Activated CD8-positive, alpha-beta T cell treated with anti-CD3 and anti-CD28 coated beads for 36 hours (primary cell): ENCODE measurements around the gene GNAI3. TPM values are rescaled to one million over a fixed set of nuclear protein-coding genes. Genes with fewer than 3 reads are reported as not detected.

Experiments used
- ATAC-seq: fragments of 200-7000 bp; cut with Tn5 transposase; one replicate; pipeline ENCODE4 v1.10.0; 2021; ENCODE audit warnings: mild to moderate bottlenecking, moderate library complexity
- CTCF ChIA-PET: fragments of 350-600 bp; sonication (Branson Sonifier 250); formaldehyde crosslinking; loops from one replicate; lab custom pipeline; 2021; ENCODE audit warnings: antibody characterized with exemption; lab: Charles Lee
- POLR2A ChIA-PET: fragments of 350-600 bp; sonication (Branson Sonifier 250); formaldehyde crosslinking; loops from one replicate; lab custom pipeline; 2021; ENCODE audit warnings: antibody characterized with exemption; lab: Charles Lee
- DNase-seq: peaks from one replicate; pipeline ENCODE4 v3.0.0-alpha.2; 2020
- H3K27ac Mint-ChIP-seq: one replicate; pipeline ENCODE4 v1.8.0; 2021; ENCODE audit warnings: mild to moderate bottlenecking, mixed read lengths
- H3K27me3 Mint-ChIP-seq: one replicate; pipeline ENCODE4 v1.8.0; 2021; ENCODE audit warnings: mixed read lengths
- H3K36me3 Mint-ChIP-seq: one replicate; pipeline ENCODE4 v1.8.0; 2021; ENCODE audit warnings: low read depth, mixed read lengths
- H3K4me1 Mint-ChIP-seq: one replicate; pipeline ENCODE4 v1.8.0; 2021; ENCODE audit warnings: low read depth, mixed read lengths
- H3K4me3 Mint-ChIP-seq: one replicate; pipeline ENCODE4 v1.8.0; 2021; ENCODE audit warnings: mild to moderate bottlenecking, moderate library complexity, mixed read lengths
- H3K9me3 Mint-ChIP-seq: one replicate; pipeline ENCODE4 v1.8.0; 2021; ENCODE audit warnings: mixed read lengths
- CTCF ChIP-seq: fragments of 200-600 bp; IDR thresholded peaks from one replicate; pipeline ENCODE4 v1.8.0; 2022; ENCODE audit warnings: antibody characterized with exemption, mild to moderate bottlenecking
- intact Hi-C: fragments of 100-400 bp; cut with micrococcal nuclease; formaldehyde crosslinking; loops from one replicate; pipeline ENCODE4 v1.10.0; 2022
- total RNA-seq, 2 experiments: library from RNA; stranded (reverse); gene quantifications; one replicate each; pipeline ENCODE4 v1.2.3, GENCODE V29; 2021

GNAI3 gene
- total RNA-seq, 2 experiments from 2014 or later: 7.5 to 7.7 TPM

GRCh38 chr1:109546311-109547109 is 1.9 kb upstream of the GNAI3 start:
- POLR2A ChIA-PET: interaction anchor here (0.6 to 1.7 kb wide), 5 partner anchors 14 to 438 kb away, joined by 3 to 4 read pairs (median 3); partner anchors contain the start of genes AHCYL1 and ATXN7L2
- Mint-ChIP-seq H3K9me3 (no peaks in the 10 kb centered on the region), H3K27ac (peak overlapping the region; percentile 96), H3K4me3 (peak overlapping the region; percentile 98), H3K27me3 (no peaks in the 10 kb centered on the region), H3K4me1 (peaks cover 35% of the 10 kb centered on the region), H3K36me3 (peaks cover 4% of the 10 kb centered on the region)
- DNase-seq (peak; percentile 96), ATAC-seq (peak; percentile 62)
- peak; percentile 91 for TF ChIP-seq CTCF
- CTCF ChIA-PET: interaction anchor here (0.6 to 11.0 kb wide), 50 partner anchors 9 to 438 kb away, joined by 3 to 294 read pairs (median 4); partner anchors contain the start of genes AHCYL1, AMIGO1, AMPD2 and CYB561D1
- intact Hi-C loops: loop anchor here (2.0 to 5.0 kb wide), 4 partner anchors 76 to 441 kb away; no protein-coding TSS in a partner anchor

GRCh38 chr1:109547463-109548320 is 723 bp upstream of the GNAI3 start:
- Mint-ChIP-seq H3K4me3 (peak overlapping the region; percentile 98), H3K36me3 (peaks cover 4% of the 10 kb centered on the region), H3K27ac (peak overlapping the region; percentile 96), H3K9me3 (no peaks in the 10 kb centered on the region), H3K4me1 (peaks cover 37% of the 10 kb centered on the region), H3K27me3 (no peaks in the 10 kb centered on the region)
- DNase-seq (peak; percentile 44), ATAC-seq (peak; percentile 21)
- intact Hi-C loops: loop anchor here (2.0 to 5.0 kb wide), 4 partner anchors 75 to 440 kb away; no protein-coding TSS in a partner anchor
- ChIA-PET POLR2A (interaction anchor here (0.8 to 3.0 kb wide), 19 partner anchors 12 to 437 kb away, joined by 3 to 26 read pairs (median 4); partner anchors contain the start of genes AHCYL1, AMIGO1, AMPD2 and ATXN7L2), CTCF (interaction anchor here (0.8 to 11.0 kb wide), 26 partner anchors 12 to 482 kb away, joined by 3 to 294 read pairs (median 11); partner anchors contain the start of genes AHCYL1, AMPD2, ATXN7L2 and CYB561D1)
- no peak for TF ChIP-seq CTCF

- ChIA-PET CTCF (interaction anchor here (1.6 kb wide), 1 partner anchor 84 kb away, joined by 4 read pairs; no protein-coding TSS in a partner anchor), POLR2A (no interaction called here)
- Mint-ChIP-seq H3K36me3 (no peaks in the 10 kb centered on the region), H3K4me3 (no peak overlapping the region), H3K4me1 (peaks cover 69% of the 10 kb centered on the region), H3K9me3 (no peaks in the 10 kb centered on the region), H3K27me3 (no peaks in the 10 kb centered on the region), H3K27ac (no peak overlapping the region)
- no peak for ATAC-seq
- TF ChIP-seq CTCF: no peak
- no peak for DNase-seq
- intact Hi-C loops: no loop called here
Measured at GRCh38 chr1:109556563-109556962, 8.1 kb downstream of the GNAI3 start.

GRCh38 chr1:109557520-109557919 is 9.1 kb downstream of the GNAI3 start:
- TF ChIP-seq CTCF: no peak
- Mint-ChIP-seq H3K4me1 (peaks cover 74% of the 10 kb centered on the region), H3K36me3 (no peaks in the 10 kb centered on the region), H3K27ac (no peak overlapping the region), H3K27me3 (no peaks in the 10 kb centered on the region), H3K9me3 (no peaks in the 10 kb centered on the region), H3K4me3 (no peak overlapping the region)
- intact Hi-C loops: no loop called here
- no peak for DNase-seq
- ChIA-PET CTCF (interaction anchor here (1.3 to 2.9 kb wide), 2 partner anchors 25 to 82 kb away, joined by 8 to 18 read pairs; no protein-coding TSS in a partner anchor), POLR2A (no interaction called here)
- ATAC-seq: no peak
